IMR-90 (cell line): Measurements from ENCODE around the gene POLR2L. TPM values are rescaled to one million over a fixed set of nuclear protein-coding genes. Genes with fewer than 3 reads are reported as not detected.

Experiments
- ATAC-seq: fragments of 200-7000 bp; cut with Tn5 transposase; 2 replicates; pipeline ENCODE4 v1.9.1; 2020; ENCODE audit warnings: low read depth, mild to moderate bottlenecking, moderate library complexity
- BruUV-seq: library from RNA; stranded (reverse); fragments of 400-500 nt; replicated peaks from 2 replicates; lab custom pipeline; 2021; lab: Mats Ljungman, UMichigan
- CTCF ChIA-PET: fragments of 300-600 bp; formaldehyde crosslinking; extraction: SDS; loops from one replicate; lab custom pipeline; 2021; ENCODE audit warnings: antibody characterized with exemption; lab: Yijun Ruan, JAX
- POLR2A ChIA-PET: fragments of 300-600 bp; sonication (Branson Sonifier 250); formaldehyde crosslinking; loops from one replicate; lab custom pipeline; 2022; ENCODE audit warnings: antibody characterized with exemption; ENCODE audit not compliant: unreplicated experiment; lab: Charles Lee
- DNase-seq: peaks from one replicate; pipeline ENCODE4 v3.0.0; 2013
- H2AFZ ChIP-seq: replicated peaks from 2 replicates; pipeline ENCODE3; 2013; ENCODE audit warnings: low read length, mild to moderate bottlenecking; ENCODE audit not compliant: poor library complexity
- H2AK5ac ChIP-seq: 2 replicates; pipeline ENCODE4 v1.6.1; 2013; ENCODE audit warnings: low read depth, low read length, inconsistent platforms
- H2AK9ac ChIP-seq: replicated peaks from 2 replicates; pipeline ENCODE3; 2013; ENCODE audit warnings: mild to moderate bottlenecking, low read depth, low read length, moderate library complexity; ENCODE audit not compliant: poor library complexity
- H2BK120ac ChIP-seq: 2 replicates; pipeline ENCODE4 v1.6.1; 2013; ENCODE audit warnings: low read depth, low read length, inconsistent platforms
- H2BK15ac ChIP-seq: 3 replicates; pipeline ENCODE4 v1.6.1; 2013; ENCODE audit warnings: low read depth, low read length, inconsistent platforms
- H2BK20ac ChIP-seq: 2 replicates; pipeline ENCODE4 v1.6.1; 2013; ENCODE audit warnings: low read depth, mild to moderate bottlenecking, inconsistent platforms, low read length, moderate library complexity
- H2BK5ac ChIP-seq: 2 replicates; pipeline ENCODE4 v1.6.1; 2013; ENCODE audit warnings: mild to moderate bottlenecking, low read depth, low read length, inconsistent platforms; ENCODE audit not compliant: poor library complexity, severe bottlenecking
- H3K14ac ChIP-seq: replicated peaks from 2 replicates; pipeline ENCODE4 v1.6.1; 2013; ENCODE audit warnings: low read depth, low read length, inconsistent platforms
- H3K18ac ChIP-seq: 2 replicates; pipeline ENCODE4 v1.6.1; 2013; ENCODE audit warnings: low read depth, low read length, control low read depth
- H3K23ac ChIP-seq: 2 replicates; pipeline ENCODE4 v1.6.1; 2013; ENCODE audit warnings: low read depth, low read length, inconsistent platforms
- H3K27ac ChIP-seq: 2 replicates; pipeline ENCODE4 v1.5.1; 2013; ENCODE audit warnings: mild to moderate bottlenecking, control low read depth, low read length; ENCODE audit not compliant: insufficient read depth
- H3K27me3 ChIP-seq: 2 replicates; pipeline ENCODE4 v1.6.1; 2013; ENCODE audit warnings: low read length; ENCODE audit not compliant: control insufficient read depth, insufficient read depth
- H3K36me3 ChIP-seq: 2 replicates; pipeline ENCODE4 v1.6.1; 2013; ENCODE audit warnings: low read length, mixed read lengths; ENCODE audit not compliant: control insufficient read depth, insufficient read depth
- H3K4ac ChIP-seq: 2 replicates; pipeline ENCODE4 v1.6.1; 2013; ENCODE audit warnings: low read depth, low read length, inconsistent platforms
- H3K4me1 ChIP-seq: 2 replicates; pipeline ENCODE4 v1.6.1; 2013; ENCODE audit warnings: low read length, mixed read lengths; ENCODE audit not compliant: control insufficient read depth, insufficient read depth
- H3K4me2 ChIP-seq: 2 replicates; pipeline ENCODE4 v1.6.1; 2013; ENCODE audit warnings: low read depth, mild to moderate bottlenecking, control low read depth, low read length, moderate library complexity
- H3K4me3 ChIP-seq: 2 replicates; pipeline ENCODE4 v1.5.1; 2013; ENCODE audit warnings: low read depth, mild to moderate bottlenecking, control low read depth, low read length, moderate library complexity; ENCODE audit not compliant: insufficient read depth
- H3K56ac ChIP-seq: 2 replicates; pipeline ENCODE4 v1.6.1; 2013; ENCODE audit warnings: low read length, inconsistent platforms; ENCODE audit not compliant: insufficient read depth; ENCODE audit errors: extremely low read depth
- H3K79me1 ChIP-seq, 2 experiments: 2 replicates each; pipeline ENCODE4 v1.6.1; 2013; ENCODE audit warnings: low read length in 2 of 2, inconsistent platforms in 1 of 2, low read depth in 1 of 2
- H3K9ac ChIP-seq: 2 replicates; pipeline ENCODE4 v1.6.1; 2013; ENCODE audit warnings: low read depth, low read length, control low read depth
- H3K9me1 ChIP-seq: 2 replicates; pipeline ENCODE4 v1.6.1; 2013; ENCODE audit warnings: low read length, inconsistent platforms; ENCODE audit not compliant: insufficient read depth
- H3K9me3 ChIP-seq: 2 replicates; pipeline ENCODE4 v1.6.1; 2013; ENCODE audit warnings: low read length; ENCODE audit not compliant: control insufficient read depth, insufficient read depth
- H4K20me1 ChIP-seq: 2 replicates; pipeline ENCODE4 v1.6.1; 2013; ENCODE audit warnings: low read length, inconsistent platforms; ENCODE audit not compliant: insufficient read depth
- H4K5ac ChIP-seq: 2 replicates; pipeline ENCODE4 v1.6.1; 2013; ENCODE audit warnings: mild to moderate bottlenecking, low read depth, low read length, control low read depth
- H4K8ac ChIP-seq, 2 experiments: 2 replicates each; pipeline ENCODE4 v1.6.1; 2013; ENCODE audit warnings: low read depth in 2 of 2, low read length in 2 of 2, control low read depth in 1 of 2, inconsistent platforms in 1 of 2
- H4K91ac ChIP-seq: 2 replicates; pipeline ENCODE4 v1.6.1; 2013; ENCODE audit warnings: low read depth, low read length, inconsistent platforms; ENCODE audit not compliant: insufficient read depth
- BHLHE40 ChIP-seq: fragments of 150-350 bp; IDR thresholded peaks from 2 replicates; pipeline ENCODE4 v1.6.1; 2016; ENCODE audit warnings: mild to moderate bottlenecking, low read depth, low read length
- CEBPB ChIP-seq: IDR thresholded peaks from 2 replicates; pipeline ENCODE4 v1.6.1; 2012; ENCODE audit warnings: low read depth, low read length, improper control_type of control experiment
- CHD1 ChIP-seq: IDR thresholded peaks from 2 replicates; pipeline ENCODE4 v1.6.1; 2012; ENCODE audit warnings: low read depth, low read length, improper control_type of control experiment
- FOS ChIP-seq: fragments of 150-350 bp; IDR thresholded peaks from 2 replicates; pipeline ENCODE4 v1.6.1; 2016; ENCODE audit warnings: low read depth, low read length
- MAFK ChIP-seq: IDR thresholded peaks from 2 replicates; pipeline ENCODE4 v1.6.1; 2012; ENCODE audit warnings: low read depth, low read length, improper control_type of control experiment
- MAZ ChIP-seq: IDR thresholded peaks from 2 replicates; pipeline ENCODE4 v1.6.1; 2012; ENCODE audit warnings: low read depth, mild to moderate bottlenecking, low read length, improper control_type of control experiment, moderate library complexity, borderline replicate concordance
- MXI1 ChIP-seq: IDR thresholded peaks from 2 replicates; pipeline ENCODE4 v1.6.1; 2012; ENCODE audit warnings: low read depth, mild to moderate bottlenecking, low read length, moderate library complexity, borderline replicate concordance
- NFE2L2 ChIP-seq: fragments of 150-350 bp; IDR thresholded peaks from 2 replicates; pipeline ENCODE4 v1.6.1; 2016; ENCODE audit warnings: low read depth, mild to moderate bottlenecking, low read length
- POLR2A ChIP-seq: IDR thresholded peaks from 2 replicates; pipeline ENCODE4 v1.6.1; 2012; ENCODE audit warnings: mild to moderate bottlenecking, low read depth, low read length
- RAD21 ChIP-seq: IDR thresholded peaks from 2 replicates; pipeline ENCODE4 v1.6.1; 2012; ENCODE audit warnings: low read length, improper control_type of control experiment
- RCOR1 ChIP-seq: IDR thresholded peaks from 2 replicates; pipeline ENCODE4 v1.6.1; 2012; ENCODE audit warnings: mild to moderate bottlenecking, low read length, improper control_type of control experiment; ENCODE audit not compliant: insufficient replicate concordance
- RFX5 ChIP-seq: IDR thresholded peaks from 2 replicates; pipeline ENCODE4 v1.8.0; 2012; ENCODE audit warnings: low read depth, mild to moderate bottlenecking, low read length, moderate library complexity
- SMC3 ChIP-seq: fragments of 150-350 bp; IDR thresholded peaks from 2 replicates; pipeline ENCODE4 v1.6.1; 2016; ENCODE audit warnings: low read depth, mild to moderate bottlenecking, antibody characterized with exemption, low read length, moderate library complexity
- WGBS, 2 experiments: methylation state at CpG; one replicate each; pipeline versions ENCODE4 v1.1.5 to v1.1.7; 2013; ENCODE audit warnings: missing lambda C conversion rate in 2 of 2; ENCODE audit not compliant: insufficient read length in 1 of 2; ENCODE audit errors: extremely low coverage in 2 of 2; 5-methylcytosine and 5-hydroxymethylcytosine counted together
- dilution Hi-C: fragments of 300-500 bp; cut with HindIII; formaldehyde crosslinking; loops from one replicate; pipeline ENCODE4 v1.14.3; 2018; ENCODE audit warnings: low sequenced_read_pairs; ENCODE audit not compliant: unreplicated experiment
- in situ Hi-C: fragments of 300-500 bp; cut with MboI; formaldehyde crosslinking; loops from 3 replicates; pipeline ENCODE4 v1.14.3; 2019; ENCODE audit warnings: low sequenced_read_pairs, inconsistent platforms, mixed read lengths
- intact Hi-C: fragments of 100-400 bp; cut with micrococcal nuclease; formaldehyde crosslinking; loops from 2 replicates; pipeline ENCODE4 v1.10.0; 2022
- polyA plus RNA-seq, 3 experiments: library from polyadenylated mRNA; depleted of rRNA; stranded (reverse); fragments of >200 nt; gene quantifications; 2 replicates each; pipeline ENCODE4 v1.2.3, GENCODE V29; 2012; ENCODE audit warnings: low replicate concordance in 1 of 3
- total RNA-seq: library from RNA; depleted of rRNA; stranded (reverse); fragments of >200 nt; gene quantifications from 2 replicates; pipeline ENCODE4 v1.2.3, GENCODE V29; 2012
- TF ChIP-seq, protein P1 (sequence below): fragments of 150-350 bp; IDR thresholded peaks from 2 replicates; pipeline ENCODE4 v1.6.1; 2017; ENCODE audit warnings: mild to moderate bottlenecking, antibody characterized with exemption, low read length, low read depth
- TF ChIP-seq, protein P2 (sequence below): conservative IDR thresholded peaks from 2 replicates; pipeline ENCODE4 v1.5.1; 2012; ENCODE audit warnings: mild to moderate bottlenecking, low read depth, low read length, improper control_type of control experiment
- TF ChIP-seq, protein P3 (sequence below): fragments of 150-350 bp; IDR thresholded peaks from 2 replicates; pipeline ENCODE4 v1.6.1; 2016; ENCODE audit warnings: low read depth, mild to moderate bottlenecking, low read length, moderate library complexity, borderline replicate concordance

POLR2L gene
- total and polyA plus RNA-seq, 2 of the 4 experiments (the other 2 are of a cell fraction), result 44.4 to 416 TPM

DNA sequence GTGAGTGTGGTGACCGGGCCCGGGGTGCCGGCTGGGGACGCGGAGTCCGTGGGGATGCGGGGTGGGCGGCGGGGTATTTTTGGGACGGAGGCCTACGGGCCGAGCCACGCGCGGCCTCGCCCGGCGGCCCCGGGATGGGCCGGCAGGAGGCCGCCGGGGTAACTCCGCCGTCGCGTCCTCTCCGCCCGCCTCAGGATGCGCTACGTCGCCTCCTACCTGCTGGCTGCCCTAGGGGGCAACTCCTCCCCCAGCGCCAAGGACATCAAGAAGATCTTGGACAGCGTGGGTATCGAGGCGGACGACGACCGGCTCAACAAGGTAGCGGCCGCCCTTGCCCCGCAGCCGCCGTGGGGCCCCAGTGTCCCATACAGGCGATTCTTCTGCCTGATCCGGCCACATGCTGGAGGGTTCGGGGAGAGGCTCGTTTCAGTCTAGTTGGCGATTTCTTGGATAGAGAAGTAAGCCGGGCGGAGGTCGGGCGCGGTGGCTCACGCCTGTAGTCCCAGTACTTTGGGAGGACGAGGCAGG lies 32.2 kb downstream of the POLR2L start:
- in situ Hi-C loops (no loop called here), intact Hi-C loops (no loop called here), dilution Hi-C loops (no loop called here)
- H4K91ac ChIP-seq, result peak overlapping the region; percentile 54
- TF ChIP-seq, protein P1, sequence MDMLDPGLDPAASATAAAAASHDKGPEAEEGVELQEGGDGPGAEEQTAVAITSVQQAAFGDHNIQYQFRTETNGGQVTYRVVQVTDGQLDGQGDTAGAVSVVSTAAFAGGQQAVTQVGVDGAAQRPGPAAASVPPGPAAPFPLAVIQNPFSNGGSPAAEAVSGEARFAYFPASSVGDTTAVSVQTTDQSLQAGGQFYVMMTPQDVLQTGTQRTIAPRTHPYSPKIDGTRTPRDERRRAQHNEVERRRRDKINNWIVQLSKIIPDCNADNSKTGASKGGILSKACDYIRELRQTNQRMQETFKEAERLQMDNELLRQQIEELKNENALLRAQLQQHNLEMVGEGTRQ, result no peak
- no peak for TF ChIP-seq MAZ
- TF ChIP-seq FOS, result no peak
- TF ChIP-seq RFX5, result no peak
- no peak for TF ChIP-seq POLR2A
- TF ChIP-seq MAFK, result no peak
- no peak; the same call in 1 of the 2 replicates for TF ChIP-seq CHD1
- no peak for TF ChIP-seq RAD21
- no peak for TF ChIP-seq NFE2L2
- TF ChIP-seq BHLHE40, result no peak
- TF ChIP-seq CEBPB, result no peak
- no peak for TF ChIP-seq SMC3
- TF ChIP-seq, protein P2, sequence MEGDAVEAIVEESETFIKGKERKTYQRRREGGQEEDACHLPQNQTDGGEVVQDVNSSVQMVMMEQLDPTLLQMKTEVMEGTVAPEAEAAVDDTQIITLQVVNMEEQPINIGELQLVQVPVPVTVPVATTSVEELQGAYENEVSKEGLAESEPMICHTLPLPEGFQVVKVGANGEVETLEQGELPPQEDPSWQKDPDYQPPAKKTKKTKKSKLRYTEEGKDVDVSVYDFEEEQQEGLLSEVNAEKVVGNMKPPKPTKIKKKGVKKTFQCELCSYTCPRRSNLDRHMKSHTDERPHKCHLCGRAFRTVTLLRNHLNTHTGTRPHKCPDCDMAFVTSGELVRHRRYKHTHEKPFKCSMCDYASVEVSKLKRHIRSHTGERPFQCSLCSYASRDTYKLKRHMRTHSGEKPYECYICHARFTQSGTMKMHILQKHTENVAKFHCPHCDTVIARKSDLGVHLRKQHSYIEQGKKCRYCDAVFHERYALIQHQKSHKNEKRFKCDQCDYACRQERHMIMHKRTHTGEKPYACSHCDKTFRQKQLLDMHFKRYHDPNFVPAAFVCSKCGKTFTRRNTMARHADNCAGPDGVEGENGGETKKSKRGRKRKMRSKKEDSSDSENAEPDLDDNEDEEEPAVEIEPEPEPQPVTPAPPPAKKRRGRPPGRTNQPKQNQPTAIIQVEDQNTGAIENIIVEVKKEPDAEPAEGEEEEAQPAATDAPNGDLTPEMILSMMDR, result no peak
- TF ChIP-seq RCOR1, result no peak
- TF ChIP-seq MXI1, result no peak
- TF ChIP-seq, protein P3, sequence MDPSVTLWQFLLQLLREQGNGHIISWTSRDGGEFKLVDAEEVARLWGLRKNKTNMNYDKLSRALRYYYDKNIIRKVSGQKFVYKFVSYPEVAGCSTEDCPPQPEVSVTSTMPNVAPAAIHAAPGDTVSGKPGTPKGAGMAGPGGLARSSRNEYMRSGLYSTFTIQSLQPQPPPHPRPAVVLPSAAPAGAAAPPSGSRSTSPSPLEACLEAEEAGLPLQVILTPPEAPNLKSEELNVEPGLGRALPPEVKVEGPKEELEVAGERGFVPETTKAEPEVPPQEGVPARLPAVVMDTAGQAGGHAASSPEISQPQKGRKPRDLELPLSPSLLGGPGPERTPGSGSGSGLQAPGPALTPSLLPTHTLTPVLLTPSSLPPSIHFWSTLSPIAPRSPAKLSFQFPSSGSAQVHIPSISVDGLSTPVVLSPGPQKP, result no peak
- H2AFZ ChIP-seq, result peak overlapping the region; percentile 64
- H4K20me1 ChIP-seq, result peaks cover 38% of the 10 kb centered on the region
- ATAC-seq (peak; percentile 0), DNase-seq (no peak)
- H3K23ac ChIP-seq, result peak overlapping the region; percentile 52
- peak overlapping the region; percentile 68 for H3K14ac ChIP-seq
- no peaks in the 10 kb centered on the region for H3K27me3 ChIP-seq
- H3K9me3 ChIP-seq, result no peaks in the 10 kb centered on the region
- POLR2A ChIA-PET, result interaction anchor here (1.1 kb wide), 1 partner anchor 9 kb away, joined by 5 read pairs; the partner anchor contains the start of gene PNPLA2
- TSS peak; percentile 89 for BruUV-seq
- H4K5ac ChIP-seq, result no peak overlapping the region
- H3K4me1 ChIP-seq, result peaks cover 6% of the 10 kb centered on the region
- peak overlapping the region; percentile 97 for H2AK5ac ChIP-seq
- peak overlapping the region; percentile 86 for H3K4me3 ChIP-seq
- H2BK15ac ChIP-seq, result no peak overlapping the region
- H3K36me3 ChIP-seq, result peaks cover 30% of the 10 kb centered on the region
- H3K9ac ChIP-seq, result peak overlapping the region; percentile 85
- CTCF ChIA-PET, result no interaction called here
- H3K9me1 ChIP-seq, result no peaks in the 10 kb centered on the region
- H2BK120ac ChIP-seq, result no peak overlapping the region
- H2BK20ac ChIP-seq, result no peak overlapping the region
- H3K18ac ChIP-seq, result no peak overlapping the region
- H3K56ac ChIP-seq, result peak overlapping the region; percentile 60
- peak overlapping the region; percentile 90 for H3K4me2 ChIP-seq
- peaks cover 27 to 57% of the 10 kb centered on the region in 2 experiments for H3K79me1 ChIP-seq
- peak overlapping the region; percentile 97 for H2AK9ac ChIP-seq
- WGBS, 2 experiments, result 0% methylated on average over 35 of the region's 55 CpGs; no CpG with 5 or more reads in 1 of the 2 experiments
- peak overlapping the region; percentile 74 for H3K27ac ChIP-seq
- H4K8ac ChIP-seq, result peak overlapping the region; percentile 54 to 55; a peak in 2 of 4 replicates
- peak overlapping the region; percentile 84 for H3K4ac ChIP-seq
- peak overlapping the region; percentile 67 for H2BK5ac ChIP-seq
